HCT116 (cell line): Measurements from ENCODE around the gene IGFL4. TPM values are rescaled to one million over a fixed set of nuclear protein-coding genes. Genes with fewer than 3 reads are reported as not detected.

Source experiments
- ATAC-seq: fragments of 200-7000 bp; cut with Tn5 transposase; 2 replicates; pipeline ENCODE4 v1.9.1; 2020; ENCODE audit warnings: mild to moderate bottlenecking, moderate library complexity
- BruUV-seq: library from RNA; stranded (reverse); fragments of 400-500 nt; replicated peaks from 2 replicates; lab custom pipeline; 2021; lab: Mats Ljungman, UMichigan
- CTCF ChIA-PET: fragments of 300-600 bp; sonication (Branson Sonifier 250); formaldehyde crosslinking; loops from one replicate; lab custom pipeline; 2021; ENCODE audit warnings: antibody characterized with exemption; lab: Charles Lee
- POLR2A ChIA-PET: fragments of 300-600, 350-600 bp; sonication (Branson Sonifier 250); formaldehyde crosslinking; loops from one replicate; lab custom pipeline; 2021; ENCODE audit warnings: antibody characterized with exemption; lab: Charles Lee
- RAD21 ChIA-PET, 2 experiments: fragments of 300-600 bp; sonication (Branson Sonifier 250); formaldehyde crosslinking; loops; one replicate each; lab custom pipeline; 2023; ENCODE audit warnings: low total read pairs in 2 of 2; ENCODE audit not compliant: uncharacterized antibody in 2 of 2, unreplicated experiment in 2 of 2, low non-redundant PET in 1 of 2; lab: Charles Lee
- DNase-seq: peaks from one replicate; pipeline ENCODE4 v3.0.0-alpha.2; 2010; ENCODE audit warnings: low read depth, low spot score
- H2AFZ ChIP-seq: fragments of 200-600 bp; shearing (Covaris generic), sonication (generic); 2 replicates; pipeline ENCODE4 v1.6.1; 2017; ENCODE audit warnings: low read depth, mixed run types, mixed read lengths, antibody characterized with exemption, low read length; ENCODE audit not compliant: poor library complexity, severe bottlenecking
- H3K27ac ChIP-seq: 2 replicates; pipeline ENCODE4 v1.5.1; 2012; ENCODE audit warnings: low read depth, low read length
- H3K27me3 ChIP-seq: fragments of 200-600 bp; sonication (generic); 2 replicates; pipeline ENCODE4 v1.6.1; 2016; ENCODE audit warnings: mixed run types, low read length, mixed read lengths; ENCODE audit not compliant: insufficient read depth
- H3K36me3 ChIP-seq, 2 experiments: fragments of 200-500 bp in 1 of 2; fragments of 200-600 bp in 1 of 2; sonication (Bioruptor generic) in 1 of 2; sonication (generic) in 1 of 2; 2 replicates each; pipeline versions ENCODE4 v1.5.1 to v1.6.1; 2014 to 2016; ENCODE audit warnings: low read length in 2 of 2, inconsistent platforms in 1 of 2, mixed read lengths in 1 of 2, mixed run types in 1 of 2; ENCODE audit not compliant: insufficient read depth in 2 of 2, control insufficient read depth in 1 of 2
- H3K4me1 ChIP-seq, 2 experiments: fragments of 200-600 bp in 1 of 2; sonication (generic) in 1 of 2; 2 replicates each; pipeline versions ENCODE4 v1.5.1 to v1.6.1; 2012 to 2017; ENCODE audit warnings: low read length in 2 of 2, inconsistent platforms in 1 of 2, mild to moderate bottlenecking in 1 of 2, mixed read lengths in 1 of 2, mixed run types in 1 of 2, moderate library complexity in 1 of 2; ENCODE audit not compliant: insufficient read depth in 2 of 2, control insufficient read depth in 1 of 2
- H3K4me2 ChIP-seq: fragments of 200-600 bp; sonication (generic); 2 replicates; pipeline ENCODE4 v1.6.1; 2017; ENCODE audit warnings: mixed run types, low read length, mixed read lengths
- H3K4me3 ChIP-seq, 2 experiments: fragments of 200-600 bp in 1 of 2; sonication (generic) in 1 of 2; replicated peaks in 1 of 2; 2 replicates each; pipeline ENCODE4 v1.5.1; 2011 to 2016; ENCODE audit warnings: low read length in 2 of 2, control low read depth in 1 of 2, low read depth in 1 of 2, mild to moderate bottlenecking in 1 of 2, mixed read lengths in 1 of 2, mixed run types in 1 of 2
- H3K79me2 ChIP-seq: fragments of 200-600 bp; sonication (generic); 2 replicates; pipeline ENCODE4 v1.6.1; 2017; ENCODE audit warnings: mild to moderate bottlenecking, mixed run types, low read length, moderate library complexity, mixed read lengths; ENCODE audit not compliant: insufficient read depth
- H3K9ac ChIP-seq: fragments of 200-600 bp; sonication (generic); 2 replicates; pipeline ENCODE4 v1.6.1; 2016; ENCODE audit warnings: low read length, mixed read lengths
- H3K9me2 ChIP-seq: fragments of 200-600 bp; sonication (generic), shearing (Covaris generic); 2 replicates; pipeline ENCODE4 v1.6.1; 2017; ENCODE audit warnings: mixed run types, mild to moderate bottlenecking, moderate library complexity; ENCODE audit not compliant: insufficient read depth
- H3K9me3 ChIP-seq, 2 experiments: fragments of 200-500 bp in 1 of 2; fragments of 200-600 bp in 1 of 2; sonication (Bioruptor generic) in 1 of 2; sonication (generic) in 1 of 2; 2 replicates each; pipeline ENCODE4 v1.6.1; 2014 to 2017; ENCODE audit warnings: low read length in 2 of 2, mixed read lengths in 2 of 2, inconsistent platforms in 1 of 2, low read depth in 1 of 2, mild to moderate bottlenecking in 1 of 2, mixed run types in 1 of 2, moderate library complexity in 1 of 2; ENCODE audit not compliant: control insufficient read depth in 1 of 2, insufficient read depth in 1 of 2
- H4K20me1 ChIP-seq: fragments of 200-600 bp; sonication (generic), shearing (Covaris generic); 2 replicates; pipeline ENCODE4 v1.6.1; 2017; ENCODE audit warnings: mixed run types, mild to moderate bottlenecking, moderate library complexity; ENCODE audit not compliant: insufficient read depth
- CEBPB ChIP-seq: IDR thresholded peaks from 2 replicates; pipeline ENCODE4 v1.6.1; 2012; ENCODE audit warnings: low read depth
- ELF1 ChIP-seq: IDR thresholded peaks from 2 replicates; pipeline ENCODE4 v1.6.1; 2012; ENCODE audit warnings: low read depth, borderline replicate concordance
- SP1 ChIP-seq: IDR thresholded peaks from 2 replicates; pipeline ENCODE4 v1.6.1; 2012; ENCODE audit warnings: low read depth
- YY1 ChIP-seq: IDR thresholded peaks from 2 replicates; pipeline ENCODE4 v1.6.1; 2011; ENCODE audit warnings: low read length, low read depth, moderate library complexity, mild to moderate bottlenecking; ENCODE audit not compliant: insufficient replicate concordance; ENCODE audit errors: extremely low read depth
- intact Hi-C: fragments of 100-400 bp; cut with micrococcal nuclease; formaldehyde crosslinking; loops from 2 replicates; pipeline ENCODE4 v1.10.0; 2022
- total RNA-seq: library from RNA; stranded (reverse); gene quantifications from one replicate; pipeline ENCODE4 v1.2.1, GENCODE V29; 2021; ENCODE audit not compliant: unreplicated experiment
- TF ChIP-seq, protein P1 (sequence below), 3 experiments: fragments of 200-600 bp in 1 of 3; sonication (generic) in 1 of 3; IDR thresholded peaks in 2 of 3; conservative IDR thresholded peaks in 1 of 3; 2 replicates each; pipeline ENCODE4 v1.5.1; 2012 to 2017; ENCODE audit warnings: low read depth in 2 of 3, low read length in 2 of 3, antibody characterized with exemption in 1 of 3, borderline replicate concordance in 1 of 3, control low read depth in 1 of 3, mild to moderate bottlenecking in 1 of 3, mixed read lengths in 1 of 3, mixed run types in 1 of 3, moderate library complexity in 1 of 3; ENCODE audit not compliant: insufficient read depth in 1 of 3
- TF ChIP-seq, protein P2 (sequence below): IDR thresholded peaks from 2 replicates; pipeline ENCODE4 v1.6.1; 2012; ENCODE audit warnings: low read depth

IGFL4 gene
- total RNA-seq, 1 experiment from 2014 or later = not detected

DNA sequence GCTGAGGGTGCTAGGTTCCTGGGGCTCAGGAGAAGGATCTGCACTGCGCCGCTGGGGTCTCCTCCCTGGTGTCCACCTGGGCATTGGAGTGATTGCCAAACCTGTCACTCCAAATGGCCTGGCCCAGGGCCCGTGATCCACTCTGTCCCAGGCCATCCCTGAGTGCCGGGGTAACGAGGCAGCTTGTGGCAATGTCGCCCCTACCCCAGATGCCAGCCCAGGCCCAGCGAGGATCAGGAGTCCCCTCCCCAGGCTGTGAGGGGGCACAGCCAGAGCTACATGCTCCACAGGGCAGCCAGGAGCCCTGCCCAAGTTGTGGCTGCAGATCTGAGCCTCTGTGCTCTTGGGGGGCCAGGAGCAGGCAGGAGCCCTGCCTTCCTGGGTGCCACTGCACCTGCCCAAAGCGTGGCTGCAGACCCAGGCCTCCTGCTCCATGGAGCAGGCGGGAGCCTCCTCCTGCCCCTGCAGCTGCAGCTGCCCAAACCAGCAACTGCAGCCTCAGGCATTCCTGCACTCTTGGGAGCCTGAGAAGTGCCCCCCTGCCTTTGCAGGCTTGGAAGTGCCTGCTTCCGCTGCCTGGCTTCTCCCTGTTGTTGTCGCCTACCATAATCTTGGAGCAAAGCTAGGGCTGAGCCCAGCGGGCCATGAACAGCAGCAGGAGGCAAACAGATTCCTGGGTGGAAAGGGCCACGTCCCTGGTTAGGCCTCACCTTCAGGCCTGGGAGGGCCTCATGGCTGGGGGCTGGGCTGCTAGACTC is 4.6 kb downstream of the IGFL4 start:
- POLR2A ChIA-PET = no interaction called here
- no peaks in the 10 kb centered on the region for H3K9me3 ChIP-seq

DNA sequence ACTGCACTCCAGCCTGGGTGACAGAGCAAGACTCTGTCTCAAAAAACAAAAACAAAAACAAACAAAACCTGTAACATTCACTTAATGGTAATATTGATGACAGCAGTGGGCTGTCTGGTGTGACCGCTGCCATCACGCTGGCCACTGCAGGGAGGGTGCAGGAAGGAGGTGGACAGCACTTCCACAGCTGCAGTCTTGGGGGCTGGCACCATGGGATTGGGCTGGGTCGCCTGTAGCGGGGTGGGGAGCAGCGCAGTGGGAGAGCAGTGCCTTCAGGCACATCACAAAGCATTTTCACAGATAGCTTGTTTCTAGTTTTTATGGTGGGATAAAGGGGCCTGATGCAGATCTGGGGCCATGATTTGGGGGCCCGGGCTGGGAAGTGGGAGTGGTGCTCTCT is 5.3 kb downstream of the IGFL4 start:
- no peaks in the 10 kb centered on the region for H3K79me2 ChIP-seq
- no peak overlapping the region for H3K4me2 ChIP-seq
- H3K27me3 ChIP-seq = peaks cover 6% of the 10 kb centered on the region; the same call in 1 of the 2 replicates
- ATAC-seq (no peak), DNase-seq (no peak)
- H3K9ac ChIP-seq = no peak overlapping the region
- no peaks in the 10 kb centered on the region for H3K36me3 ChIP-seq
- no peaks in the 10 kb centered on the region for H3K9me2 ChIP-seq
- H3K27ac ChIP-seq = no peak overlapping the region
- ChIA-PET CTCF (no interaction called here), POLR2A (no interaction called here), RAD21 (no interaction called here)
- H3K9me3 ChIP-seq = no peaks in the 10 kb centered on the region
- H3K4me1 ChIP-seq = no peaks in the 10 kb centered on the region; a peak in 2 of 4 replicates
- intact Hi-C loops = no loop called here
- no peak for TF ChIP-seq YY1
- no peak for TF ChIP-seq ELF1
- TF ChIP-seq SP1 = no peak
- TF ChIP-seq, protein P1, sequence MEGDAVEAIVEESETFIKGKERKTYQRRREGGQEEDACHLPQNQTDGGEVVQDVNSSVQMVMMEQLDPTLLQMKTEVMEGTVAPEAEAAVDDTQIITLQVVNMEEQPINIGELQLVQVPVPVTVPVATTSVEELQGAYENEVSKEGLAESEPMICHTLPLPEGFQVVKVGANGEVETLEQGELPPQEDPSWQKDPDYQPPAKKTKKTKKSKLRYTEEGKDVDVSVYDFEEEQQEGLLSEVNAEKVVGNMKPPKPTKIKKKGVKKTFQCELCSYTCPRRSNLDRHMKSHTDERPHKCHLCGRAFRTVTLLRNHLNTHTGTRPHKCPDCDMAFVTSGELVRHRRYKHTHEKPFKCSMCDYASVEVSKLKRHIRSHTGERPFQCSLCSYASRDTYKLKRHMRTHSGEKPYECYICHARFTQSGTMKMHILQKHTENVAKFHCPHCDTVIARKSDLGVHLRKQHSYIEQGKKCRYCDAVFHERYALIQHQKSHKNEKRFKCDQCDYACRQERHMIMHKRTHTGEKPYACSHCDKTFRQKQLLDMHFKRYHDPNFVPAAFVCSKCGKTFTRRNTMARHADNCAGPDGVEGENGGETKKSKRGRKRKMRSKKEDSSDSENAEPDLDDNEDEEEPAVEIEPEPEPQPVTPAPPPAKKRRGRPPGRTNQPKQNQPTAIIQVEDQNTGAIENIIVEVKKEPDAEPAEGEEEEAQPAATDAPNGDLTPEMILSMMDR (IDR thresholded peaks at IDR 0.05 in 2 of 3, conservative IDR thresholded peaks at IDR 0.05 in 1 of 3; ENCODE audit: borderline replicate concordance in 1 of 3, insufficient read depth in 1 of 3, low read depth in 2 of 3, low read length in 2 of 3) = no peak
- no peak for TF ChIP-seq CEBPB
- TF ChIP-seq, protein P2, sequence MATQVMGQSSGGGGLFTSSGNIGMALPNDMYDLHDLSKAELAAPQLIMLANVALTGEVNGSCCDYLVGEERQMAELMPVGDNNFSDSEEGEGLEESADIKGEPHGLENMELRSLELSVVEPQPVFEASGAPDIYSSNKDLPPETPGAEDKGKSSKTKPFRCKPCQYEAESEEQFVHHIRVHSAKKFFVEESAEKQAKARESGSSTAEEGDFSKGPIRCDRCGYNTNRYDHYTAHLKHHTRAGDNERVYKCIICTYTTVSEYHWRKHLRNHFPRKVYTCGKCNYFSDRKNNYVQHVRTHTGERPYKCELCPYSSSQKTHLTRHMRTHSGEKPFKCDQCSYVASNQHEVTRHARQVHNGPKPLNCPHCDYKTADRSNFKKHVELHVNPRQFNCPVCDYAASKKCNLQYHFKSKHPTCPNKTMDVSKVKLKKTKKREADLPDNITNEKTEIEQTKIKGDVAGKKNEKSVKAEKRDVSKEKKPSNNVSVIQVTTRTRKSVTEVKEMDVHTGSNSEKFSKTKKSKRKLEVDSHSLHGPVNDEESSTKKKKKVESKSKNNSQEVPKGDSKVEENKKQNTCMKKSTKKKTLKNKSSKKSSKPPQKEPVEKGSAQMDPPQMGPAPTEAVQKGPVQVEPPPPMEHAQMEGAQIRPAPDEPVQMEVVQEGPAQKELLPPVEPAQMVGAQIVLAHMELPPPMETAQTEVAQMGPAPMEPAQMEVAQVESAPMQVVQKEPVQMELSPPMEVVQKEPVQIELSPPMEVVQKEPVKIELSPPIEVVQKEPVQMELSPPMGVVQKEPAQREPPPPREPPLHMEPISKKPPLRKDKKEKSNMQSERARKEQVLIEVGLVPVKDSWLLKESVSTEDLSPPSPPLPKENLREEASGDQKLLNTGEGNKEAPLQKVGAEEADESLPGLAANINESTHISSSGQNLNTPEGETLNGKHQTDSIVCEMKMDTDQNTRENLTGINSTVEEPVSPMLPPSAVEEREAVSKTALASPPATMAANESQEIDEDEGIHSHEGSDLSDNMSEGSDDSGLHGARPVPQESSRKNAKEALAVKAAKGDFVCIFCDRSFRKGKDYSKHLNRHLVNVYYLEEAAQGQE = no peak
- BruUV-seq = no TSS peak
- H4K20me1 ChIP-seq = no peaks in the 10 kb centered on the region
- H2AFZ ChIP-seq = no peak overlapping the region
- no peak overlapping the region for H3K4me3 ChIP-seq

More for the DNA sequence above, 4.6 kb downstream of the IGFL4 start:
- TF ChIP-seq CEBPB = no peak
- H3K79me2 ChIP-seq = no peaks in the 10 kb centered on the region
- no peak overlapping the region for H3K4me2 ChIP-seq
- DNase-seq = no peak
- intact Hi-C loops = no loop called here
- H3K4me3 ChIP-seq = no peak overlapping the region
- ChIA-PET CTCF (interaction anchor here (0.9 kb wide), 1 partner anchor 41 kb away, joined by 3 read pairs; no protein-coding TSS in a partner anchor), RAD21 (no interaction called here)
- H3K9ac ChIP-seq = no peak overlapping the region
- ATAC-seq = no peak
- H4K20me1 ChIP-seq = no peaks in the 10 kb centered on the region
- no TSS peak for BruUV-seq
- no peak overlapping the region for H2AFZ ChIP-seq
- no peaks in the 10 kb centered on the region for H3K36me3 ChIP-seq
- H3K4me1 ChIP-seq = peaks cover 0 to 6% of the 10 kb centered on the region in 2 experiments; a peak in 2 of 4 replicates
- H3K9me2 ChIP-seq = no peaks in the 10 kb centered on the region
- peaks cover 9% of the 10 kb centered on the region; the same call in 1 of the 2 replicates for H3K27me3 ChIP-seq
- H3K27ac ChIP-seq = no peak overlapping the region
